DMS153 (cell line): Measurements from ENCODE around the gene COP1.
"Not testable (repeated sequence)": the region's sequence is repeated elsewhere in the genome, so short reads cannot be mapped to it uniquely, and the experiment has no call there.

Experiments used
- DNase-seq: peaks from one replicate; lab custom pipeline; 2025; lab: John Stamatoyannopoulos, UW

Gene COP1

DNA sequence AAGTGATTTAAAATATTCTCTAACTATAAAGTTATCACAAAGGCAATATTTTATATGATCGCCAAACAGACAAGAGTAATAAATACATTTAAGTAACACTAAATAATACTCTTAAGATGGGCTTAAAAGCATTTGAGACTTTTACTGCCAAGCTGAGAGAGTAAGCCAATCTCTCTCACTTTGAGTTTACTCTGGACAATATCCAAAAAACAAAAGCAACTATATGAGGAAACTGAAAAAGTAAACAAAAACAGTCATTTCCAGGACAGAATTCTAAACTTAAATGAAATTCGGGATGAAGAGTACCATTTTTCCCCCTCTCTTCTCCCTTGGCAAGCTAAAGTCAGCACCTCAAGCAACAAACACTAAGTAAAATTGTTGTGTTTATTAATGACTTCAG is 173.2 kb downstream of the COP1 start:
- DNase-seq, result no peak

DNA sequence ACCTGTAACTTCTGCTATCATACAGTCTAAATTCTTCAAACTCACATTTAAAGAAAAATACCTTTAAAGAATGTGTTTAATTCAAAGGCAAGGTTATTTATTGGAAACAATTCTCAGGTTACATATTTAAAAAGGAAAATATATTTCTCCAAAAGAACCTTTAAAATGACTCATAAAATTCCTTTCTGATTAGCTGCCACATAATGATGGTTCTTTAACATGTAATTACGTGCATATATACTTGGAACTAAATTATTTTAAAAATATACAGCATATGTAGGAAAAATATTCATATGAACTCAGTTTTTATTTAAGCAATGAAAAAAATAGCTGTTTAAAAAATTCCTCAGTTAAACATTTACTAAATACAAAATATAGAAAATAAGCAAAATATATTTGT is 173.6 kb downstream of the COP1 start:
- no peak for DNase-seq

DNA sequence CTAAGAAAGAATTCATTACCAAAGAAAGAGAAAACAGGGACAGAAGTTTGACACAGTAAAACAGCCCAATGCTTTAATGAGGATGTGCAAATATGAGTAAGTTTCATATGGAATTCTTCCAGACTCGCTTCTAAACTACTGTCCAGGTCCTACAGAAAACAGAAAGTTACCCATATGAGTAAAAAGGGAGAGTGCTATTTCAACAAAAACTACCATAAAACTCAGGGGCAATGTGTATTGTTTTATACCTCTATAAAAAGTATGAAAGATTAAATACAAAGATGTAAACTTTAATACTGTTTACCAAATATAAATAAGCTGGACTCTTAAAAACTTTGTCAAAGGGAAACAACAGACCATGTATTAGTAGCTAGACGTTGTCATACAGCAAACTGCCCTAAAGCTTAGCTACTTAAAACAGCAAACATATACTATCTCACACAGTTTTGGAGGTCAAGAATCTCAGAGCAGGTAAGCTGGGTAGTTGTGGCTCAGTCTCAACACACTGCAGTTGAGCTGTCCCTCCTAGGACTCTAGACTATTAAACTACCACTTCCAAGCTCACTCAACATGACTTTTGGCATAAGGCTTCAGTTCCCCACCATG is 174.9 kb downstream of the COP1 start:
- no peak for DNase-seq

DNA sequence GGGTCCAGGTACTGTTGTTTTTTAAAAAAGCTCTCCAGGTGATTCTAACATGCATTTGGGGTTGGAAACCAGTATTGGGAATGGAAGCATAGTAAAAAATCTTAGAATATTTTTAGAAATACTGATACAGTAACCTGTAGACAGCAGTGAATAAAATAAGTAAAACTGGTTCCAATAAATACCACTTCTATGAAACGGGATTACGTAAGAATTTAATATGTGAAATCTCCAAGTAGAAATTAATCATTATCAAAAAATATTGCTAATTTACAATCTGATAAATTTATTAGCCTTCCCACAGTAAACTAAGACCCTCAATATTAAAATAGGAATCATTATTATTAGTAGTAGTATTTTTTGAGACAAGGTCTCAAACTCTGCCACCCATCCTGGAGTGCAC is 177.5 kb downstream of the COP1 start:
- no peak for DNase-seq

DNA sequence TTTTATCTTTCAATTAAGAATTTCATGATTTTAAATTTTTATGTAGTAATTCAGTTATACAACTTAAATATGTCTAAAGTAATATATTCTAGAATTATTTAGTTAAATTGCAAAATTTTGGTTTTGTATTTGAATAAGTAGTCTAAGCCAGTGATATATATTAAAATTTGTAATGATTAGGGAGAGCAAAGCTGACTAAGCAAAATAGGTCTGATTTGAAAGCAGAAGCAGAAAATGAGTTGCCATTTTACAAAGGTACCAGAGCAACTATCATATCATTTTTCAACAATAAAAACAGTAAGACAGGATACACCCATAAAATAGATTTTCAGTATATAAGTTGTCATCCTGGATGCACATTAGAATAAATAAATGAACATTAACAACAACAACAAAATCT is 177.9 kb downstream of the COP1 start:
- DNase-seq, result no peak

DNA sequence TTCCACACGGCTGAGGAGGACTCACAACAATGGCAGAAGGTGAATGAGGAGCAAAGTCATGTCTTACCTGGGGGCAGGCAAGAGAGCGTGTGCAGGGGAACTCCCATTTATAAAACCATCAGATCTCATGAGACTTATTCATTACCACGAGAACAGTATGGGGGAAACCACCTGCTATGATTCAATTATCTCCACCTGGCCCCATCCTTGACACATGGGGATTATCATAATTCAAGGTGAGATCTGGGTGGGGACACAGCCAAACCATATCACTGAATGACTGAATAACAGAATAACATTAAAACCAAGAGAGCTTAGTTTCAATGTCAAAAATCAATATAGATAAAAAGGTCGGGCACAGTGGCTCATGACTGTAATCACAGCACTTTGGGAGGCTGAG is 179.2 kb downstream of the COP1 start:
- not testable (repeated sequence) for DNase-seq

DNA sequence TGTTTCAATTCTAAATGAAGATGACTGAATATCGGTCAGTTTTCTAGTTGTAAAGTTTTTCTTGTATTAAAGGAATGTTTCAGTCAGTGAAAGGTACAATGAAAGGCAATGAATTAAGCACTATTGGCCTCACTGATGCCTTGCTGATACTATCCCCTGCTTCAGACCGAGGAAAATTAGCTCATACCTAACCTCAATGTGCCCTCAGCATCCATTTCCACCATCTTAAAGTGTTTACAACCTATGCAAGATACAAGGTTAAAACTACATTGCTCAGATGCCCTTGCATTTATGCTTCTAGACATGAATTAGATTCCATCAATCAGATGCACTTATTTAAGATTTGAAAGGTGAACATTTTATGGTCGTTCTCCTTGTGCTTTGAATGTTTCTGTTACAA is 184.5 kb downstream of the COP1 start:
- no peak for DNase-seq

DNA sequence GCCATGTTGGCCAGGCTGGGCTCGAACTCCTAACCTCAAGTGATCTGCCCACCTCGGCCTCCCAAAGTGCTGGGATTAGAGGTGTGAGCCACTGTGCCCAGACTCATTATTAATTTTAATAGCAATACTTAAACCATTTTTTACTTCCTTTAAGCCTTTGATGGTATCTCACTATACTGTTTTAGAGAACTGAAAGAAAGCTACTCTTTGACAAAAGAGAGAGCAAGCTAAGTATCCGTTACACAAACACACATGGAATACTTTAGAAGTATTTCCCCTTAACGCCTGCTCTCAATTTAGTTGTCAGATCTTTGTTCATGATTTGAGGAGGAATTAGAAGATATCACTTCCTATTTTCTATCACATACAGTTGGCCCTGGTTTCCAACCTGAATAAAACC is 189.4 kb downstream of the COP1 start:
- DNase-seq, result no peak

DNA sequence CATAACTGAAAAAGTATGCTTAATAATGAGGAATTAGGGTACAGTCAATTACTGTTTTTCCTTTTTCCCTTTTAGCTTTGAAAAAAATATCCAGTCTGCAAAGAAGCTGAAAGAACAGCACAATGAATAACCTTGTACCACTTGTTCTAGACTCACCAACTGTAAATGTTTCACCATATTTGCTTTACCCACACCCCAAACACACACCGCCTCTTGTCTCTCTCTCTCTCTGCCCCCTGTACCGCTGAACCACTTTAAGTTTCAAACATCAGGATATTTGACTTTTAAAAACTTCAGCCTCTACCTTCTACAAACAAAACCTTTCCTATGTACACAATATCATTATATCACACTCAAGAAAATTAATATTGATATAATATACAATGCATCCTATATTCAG is 197.1 kb downstream of the COP1 start:
- no peak for DNase-seq

DNA sequence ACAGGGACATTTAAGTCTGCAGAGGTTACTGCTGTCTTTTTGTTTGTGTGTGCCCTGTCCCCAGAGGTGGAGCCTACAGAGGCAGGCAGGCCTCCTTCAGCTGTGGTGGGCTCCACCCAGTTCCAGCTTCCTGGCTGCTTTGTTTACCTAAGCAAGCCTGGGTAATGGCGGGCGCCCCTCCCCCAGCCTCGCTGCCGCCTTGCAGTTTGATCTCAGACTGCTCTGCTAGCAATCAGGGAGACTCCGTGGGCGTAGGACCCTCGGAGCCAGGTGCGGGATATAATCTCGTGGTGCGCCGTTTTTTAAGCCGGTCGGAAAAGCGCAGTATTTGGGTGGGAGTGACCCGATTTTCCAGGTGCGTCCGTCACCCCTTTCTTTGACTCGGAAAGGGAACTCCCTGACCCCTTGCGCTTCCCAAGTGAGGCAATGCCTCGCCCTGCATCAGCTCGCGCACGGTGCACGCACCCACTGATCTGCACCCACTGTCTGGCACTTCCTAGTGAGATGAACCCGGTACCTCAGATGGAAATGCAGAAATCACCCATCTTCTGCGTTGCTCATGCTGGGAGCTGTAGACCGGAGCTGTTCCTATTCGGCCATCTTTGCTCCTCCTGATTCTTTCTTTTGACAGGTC is 199.2 kb downstream of the COP1 start:
- not testable (repeated sequence) for DNase-seq

DNA sequence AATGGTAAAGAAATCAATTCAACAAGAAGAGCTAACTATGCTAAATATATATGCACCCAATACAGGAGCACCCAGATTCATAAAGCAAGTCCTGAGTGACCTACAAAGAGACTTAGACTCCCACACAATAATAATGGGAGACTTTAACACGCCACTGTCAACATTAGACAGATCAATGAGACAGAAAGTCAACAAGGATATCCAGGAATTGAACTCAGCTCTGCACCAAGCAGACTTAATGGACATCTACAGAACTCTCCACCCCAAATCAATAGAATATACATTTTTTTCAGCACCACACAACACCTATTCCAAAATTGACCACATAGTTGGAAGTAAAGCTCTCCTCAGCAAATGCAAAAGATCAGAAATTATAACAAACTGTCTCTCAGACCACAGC is 212.4 kb downstream of the COP1 start:
- not testable (repeated sequence) for DNase-seq

DNA sequence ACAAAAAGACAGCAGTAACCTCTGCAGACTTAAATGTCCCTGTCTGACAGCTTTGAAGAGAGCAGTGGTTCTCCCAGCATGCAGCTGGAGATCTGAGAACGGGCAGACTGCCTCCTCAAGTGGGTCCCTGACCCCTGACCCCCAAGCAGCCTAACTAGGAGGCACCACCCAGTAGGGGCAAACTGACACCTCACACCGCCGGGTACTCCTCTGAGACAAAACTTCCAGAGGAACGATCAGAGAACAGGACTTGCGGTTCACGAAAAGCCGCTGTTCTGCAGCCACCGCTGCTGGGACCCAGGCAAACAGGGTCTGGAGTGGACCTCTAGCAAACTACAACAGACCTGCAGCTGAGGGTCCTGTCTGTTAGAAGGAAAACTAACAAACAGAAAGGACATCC is 214.3 kb downstream of the COP1 start:
- DNase-seq, result not testable (repeated sequence)

DNA sequence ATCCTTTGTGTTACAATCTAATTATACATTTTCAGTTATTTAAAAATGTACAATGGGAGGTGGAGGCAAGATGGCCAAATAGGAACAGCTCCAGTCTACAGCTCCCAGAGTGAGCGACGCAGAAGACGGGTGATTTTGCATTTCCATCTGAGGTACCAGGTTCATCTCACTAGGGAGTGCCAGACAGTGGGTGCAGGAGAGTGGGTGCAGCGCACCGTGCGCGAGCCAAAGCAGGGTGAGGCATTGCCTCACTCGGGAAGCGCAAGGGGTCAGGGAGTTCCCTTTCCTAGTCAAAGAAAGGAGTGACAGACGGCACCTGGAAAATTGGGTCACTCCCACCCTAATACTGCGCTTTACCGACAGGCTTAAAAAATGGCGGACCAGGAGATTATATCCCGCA is 214.9 kb downstream of the COP1 start:
- not testable (repeated sequence) for DNase-seq

DNA sequence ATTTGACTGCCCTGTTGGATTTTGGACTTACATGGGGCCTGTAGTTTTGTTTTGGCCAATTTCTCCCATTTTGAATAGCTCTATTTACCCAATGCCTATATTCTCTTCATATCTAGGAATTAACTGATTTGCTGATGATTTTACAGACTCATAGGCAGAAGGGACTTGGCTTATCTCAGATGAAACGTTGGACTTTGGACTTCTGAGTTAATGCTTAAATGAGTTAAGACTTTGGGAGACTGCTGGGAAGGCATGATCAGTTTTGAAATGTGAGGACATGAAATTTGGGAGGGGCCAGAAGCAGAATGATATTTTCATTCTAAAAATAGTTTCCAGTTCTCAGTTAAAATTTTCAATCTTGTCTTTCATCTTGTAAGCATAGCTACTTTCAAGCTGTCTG is 222.3 kb downstream of the COP1 start:
- DNase-seq, result no peak

DNA sequence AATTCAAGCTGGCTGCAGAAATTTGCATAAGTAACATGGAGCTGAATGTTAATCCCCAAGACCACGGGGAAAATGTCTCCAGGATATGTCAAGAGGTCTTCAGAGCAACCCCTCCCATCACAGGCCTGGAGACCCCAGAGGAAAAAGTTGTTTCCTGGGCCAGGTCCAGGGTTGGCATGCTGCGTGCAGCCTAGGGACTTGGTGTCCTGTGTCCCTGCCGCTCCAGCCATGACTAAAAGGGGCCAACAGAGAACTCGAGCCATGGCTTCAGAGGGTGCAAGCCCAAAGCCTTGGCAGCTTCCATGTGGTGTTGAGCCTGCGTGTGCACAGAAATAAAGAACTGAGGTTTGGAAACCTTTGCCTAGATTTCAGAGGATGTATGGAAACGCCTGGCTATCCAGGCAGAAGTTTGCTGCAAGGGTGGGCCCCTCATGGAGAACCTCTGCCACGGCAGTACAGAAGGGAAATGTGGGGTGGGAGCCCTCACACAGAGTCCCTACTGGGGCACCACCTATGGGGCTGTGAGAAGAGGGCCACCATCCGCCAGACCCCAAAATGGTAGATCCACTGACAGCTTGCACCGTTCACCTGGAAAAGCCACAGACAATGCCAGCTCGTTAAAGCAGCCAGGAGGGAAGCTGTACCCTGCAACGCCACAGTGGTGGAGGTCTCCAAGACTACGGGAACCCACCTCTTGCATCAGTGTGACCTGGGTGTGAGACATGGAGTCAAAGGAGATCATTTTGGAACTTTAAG is 222.9 kb downstream of the COP1 start:
- no peak for DNase-seq

DNA sequence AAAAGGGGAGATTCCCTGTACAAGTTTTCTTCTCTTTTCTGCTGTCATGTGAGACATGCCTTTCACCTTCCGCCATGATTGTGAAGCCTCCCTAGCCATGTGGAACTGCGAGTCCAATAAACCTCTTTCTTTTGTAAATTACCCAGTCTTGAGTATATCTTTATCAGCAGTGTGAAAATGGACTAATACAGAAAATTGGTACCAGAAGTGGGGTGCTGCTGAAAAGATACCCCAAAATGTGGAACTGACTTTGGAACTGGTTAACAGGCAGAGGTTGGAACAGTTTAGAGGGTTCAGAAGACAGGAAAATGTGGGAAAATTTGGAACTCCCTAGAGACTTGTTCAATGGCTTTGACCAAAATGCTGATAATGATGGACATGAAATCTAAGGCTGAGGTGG is 223.7 kb downstream of the COP1 start:
- not testable (repeated sequence) for DNase-seq

DNA sequence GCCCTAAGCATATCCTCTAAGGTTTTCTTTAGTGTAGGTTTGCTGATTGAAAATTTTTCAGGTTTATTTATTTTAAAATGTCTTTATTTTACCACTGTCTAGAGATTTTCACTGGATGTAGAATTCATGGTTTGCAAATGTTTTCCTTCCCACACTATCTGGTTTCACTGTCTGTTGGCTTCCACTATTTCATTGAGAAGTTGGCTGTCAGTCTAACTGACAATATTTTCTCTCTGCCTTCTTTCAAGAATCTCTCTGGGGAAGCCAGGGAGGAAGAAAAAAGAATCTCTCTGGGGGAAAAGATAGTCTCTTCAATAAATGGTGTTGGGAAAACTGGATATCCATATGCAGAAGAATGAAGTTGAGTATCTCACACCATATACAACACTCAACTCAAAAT is 226.0 kb downstream of the COP1 start:
- no peak for DNase-seq

DNA sequence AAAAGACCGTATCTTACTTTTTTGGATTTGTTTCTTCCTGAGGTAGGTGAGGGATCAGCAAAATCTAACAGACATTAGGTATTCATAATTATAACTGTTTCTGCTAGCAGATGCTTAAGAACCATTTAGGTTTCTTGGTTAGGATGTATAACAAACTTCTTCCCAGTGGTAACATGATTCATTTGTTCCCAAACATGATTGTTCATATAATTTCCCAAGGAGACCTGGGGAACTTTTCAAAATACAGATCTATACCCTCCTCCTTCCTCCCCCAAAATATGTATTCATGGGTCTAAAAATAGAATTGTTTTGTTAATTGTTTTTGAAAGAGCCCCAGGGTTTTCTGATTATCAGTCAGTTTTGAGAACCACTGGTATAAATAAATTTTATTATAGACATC is 228.2 kb downstream of the COP1 start:
- no peak for DNase-seq

DNA sequence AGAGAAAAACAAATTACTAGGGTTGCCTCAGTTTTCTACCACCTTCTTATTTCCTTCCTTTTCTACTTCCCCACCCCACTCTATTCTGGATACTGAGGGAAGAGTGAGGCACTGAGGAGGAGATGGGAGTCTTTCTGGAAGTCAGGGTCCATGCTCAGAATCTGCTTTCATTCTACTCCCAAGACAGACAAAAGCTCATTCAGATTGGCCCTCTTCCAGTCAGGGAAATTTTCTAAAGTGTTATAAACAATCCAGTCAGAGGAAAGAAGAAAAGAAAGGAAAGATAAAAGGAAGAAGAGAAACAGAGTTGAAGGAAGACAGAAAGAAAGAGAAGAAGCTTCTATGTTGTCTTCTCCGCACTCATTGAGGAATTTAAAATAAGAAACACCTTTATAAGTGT is 228.6 kb downstream of the COP1 start:
- no peak for DNase-seq

DNA sequence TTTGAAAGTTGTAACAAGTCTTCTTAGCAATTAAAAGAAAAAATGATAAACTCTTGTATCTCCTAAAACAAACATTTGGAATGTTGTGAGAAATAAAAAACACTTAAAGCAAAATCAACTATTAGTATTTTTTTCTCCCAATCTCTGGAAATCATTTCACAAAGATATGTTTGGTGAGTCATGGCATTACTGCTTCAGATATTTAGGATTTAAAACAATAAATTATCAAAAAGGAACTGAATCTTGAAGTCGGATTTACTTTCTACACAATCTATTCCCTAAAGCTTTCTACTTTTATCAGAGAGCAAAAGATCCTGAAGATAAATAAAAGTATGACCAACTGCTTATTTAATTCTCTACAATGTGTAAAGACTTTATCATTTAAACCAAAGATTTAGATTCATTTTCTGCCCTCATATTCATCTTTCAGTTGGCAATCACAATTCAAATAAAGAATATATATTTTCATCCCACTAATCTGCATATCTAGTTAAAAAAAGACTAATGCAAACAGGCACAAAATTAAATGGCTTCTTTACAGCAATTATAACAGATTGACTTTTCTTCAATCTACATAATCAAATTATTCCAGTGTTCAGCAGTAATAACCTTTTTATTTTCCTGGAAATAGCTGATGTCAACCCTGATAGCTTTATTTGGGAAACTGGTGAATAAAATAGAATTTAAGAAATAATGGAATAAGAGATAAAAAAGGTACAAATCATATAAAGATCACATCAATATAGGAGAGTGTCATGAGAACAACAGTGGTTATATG is 230.0 kb downstream of the COP1 start:
- DNase-seq, result no peak

DNA sequence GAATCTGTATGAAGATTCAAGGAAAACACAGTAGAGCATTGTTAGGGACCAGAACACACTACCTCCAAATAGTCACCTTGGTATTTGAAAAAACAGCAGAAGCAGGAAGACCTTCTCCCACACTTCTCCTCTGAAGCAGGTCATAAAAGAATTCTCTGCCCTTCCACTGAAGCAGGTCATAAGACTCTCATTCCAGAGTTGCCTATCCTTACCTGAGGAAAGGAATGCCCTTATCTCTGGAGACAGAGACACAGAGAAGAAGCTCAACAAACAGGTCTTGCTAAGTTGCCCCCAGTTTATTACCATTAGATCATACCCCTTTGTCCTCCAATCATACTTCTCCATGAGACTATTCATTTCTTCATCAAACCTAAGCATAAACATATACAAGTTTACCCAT is 237.9 kb downstream of the COP1 start:
- DNase-seq, result no peak

DNA sequence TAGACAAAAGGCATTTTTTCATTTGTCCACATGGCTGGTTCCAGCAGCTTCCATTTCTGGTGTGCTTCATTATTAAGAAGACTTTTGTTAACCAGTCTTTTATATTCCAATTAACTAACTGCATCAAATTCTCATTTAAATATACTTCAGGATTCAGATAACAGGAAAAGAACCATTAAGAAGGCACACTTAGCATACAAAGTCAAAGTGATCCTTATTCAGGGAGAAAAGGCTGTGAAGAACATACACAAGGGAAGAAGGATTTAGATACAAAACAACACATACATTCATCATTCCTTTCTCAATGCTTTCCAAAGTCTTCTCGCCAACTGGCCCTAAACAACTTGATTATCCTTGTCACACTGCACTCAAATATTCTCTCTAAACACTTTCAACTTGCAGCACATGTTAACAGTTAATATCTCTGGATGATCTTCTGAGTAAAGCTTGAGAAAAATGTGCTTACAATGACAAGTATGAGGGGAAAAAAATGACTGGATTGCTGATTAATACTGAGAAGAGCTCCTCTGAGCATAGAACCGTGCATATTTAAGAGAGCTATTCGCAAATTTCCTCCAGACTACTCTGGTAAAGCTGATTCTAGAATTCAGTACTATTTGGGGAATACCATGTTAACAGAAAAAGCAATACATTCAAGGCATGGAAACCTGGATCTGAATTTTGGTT is 238.5 kb downstream of the COP1 start:
- no peak for DNase-seq
